Cardiac septum (tissue), 1 donor: Measurements from ENCODE around the gene KSR2. TPM values are rescaled to one million over a fixed set of nuclear protein-coding genes. Genes with fewer than 3 reads are reported as not detected.
"Not testable (repeated sequence)": the region's sequence is repeated elsewhere in the genome, so short reads cannot be mapped to it uniquely, and the experiment has no call there.

Experiments
- DNase-seq: peaks from one replicate; pipeline ENCODE4 v3.0.0-alpha.2; 2020; ENCODE audit warnings: low spot score
- intact Hi-C: fragments of 100-400 bp; cut with DNase I; formaldehyde crosslinking; loops from one replicate; pipeline ENCODE4 v1.14.0; 2022
- total RNA-seq: library from RNA; stranded (reverse); fragmentation: NEBNext Ultra II Directional; extraction: Animal tissue kit (Norgen Biotek cat#: 25700); gene quantifications from one replicate; pipeline ENCODE4 v1.2.1, GENCODE V29; 2021
- donor health status: DM: no; HTN: no; CAD: no.

KSR2 gene
- total RNA-seq, 1 donor from 2014 or later, result not detected

- intact Hi-C loops, result no loop called here
- no peak for DNase-seq
These were observed 288.5 kb downstream of the KSR2 start for GRCh38 chr12:117680312-117680711.

DNA sequence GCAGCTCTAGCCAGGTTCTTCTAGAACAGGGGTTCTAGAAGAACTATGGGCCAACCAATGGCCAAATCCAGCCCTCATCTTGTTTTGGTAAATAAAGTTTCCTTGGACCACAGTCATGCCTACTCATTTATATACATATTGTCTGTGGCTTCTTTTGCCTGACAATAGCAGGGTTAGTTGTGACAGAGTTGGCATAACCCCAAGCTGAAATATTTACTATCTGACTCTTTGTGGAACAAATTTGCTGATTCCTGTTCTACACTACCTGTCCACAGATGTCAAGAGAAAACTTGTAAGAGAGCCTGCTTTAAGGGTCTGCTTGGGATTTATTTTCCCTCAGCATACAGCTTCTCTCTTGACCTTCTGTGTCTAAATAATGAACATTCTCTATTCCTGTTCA, 289.0 kb downstream of the KSR2 start:
- intact Hi-C loops, result loop anchor here (10.0 kb wide), 1 partner anchor 445 kb away; no protein-coding TSS in a partner anchor
- DNase-seq, result no peak

GRCh38 chr12:117674763-117675162, 294.0 kb downstream of the KSR2 start:
- DNase-seq, result no peak
- intact Hi-C loops, result loop anchor here (10.0 kb wide), 1 partner anchor 440 kb away; no protein-coding TSS in a partner anchor

DNA sequence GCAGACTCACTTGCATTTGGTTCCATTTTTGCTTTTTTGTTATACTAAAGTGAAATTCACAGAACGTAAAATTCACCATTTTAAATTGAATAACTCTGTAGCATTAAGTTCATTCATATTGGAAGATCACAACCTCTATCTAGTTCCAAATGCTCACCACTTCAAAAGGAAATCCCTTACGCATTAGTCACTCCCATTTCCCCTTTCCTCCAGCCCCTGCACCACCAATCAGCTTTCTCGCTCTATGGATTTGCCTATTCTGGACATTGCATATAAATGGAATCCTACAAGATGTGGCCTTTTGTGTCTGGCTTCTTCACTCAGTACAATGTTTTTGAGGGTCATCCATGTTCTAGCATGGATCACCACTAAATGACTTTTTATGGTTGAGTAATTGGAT, 294.5 kb downstream of the KSR2 start:
- DNase-seq, result no peak
- intact Hi-C loops, result loop anchor here (10.0 kb wide), 1 partner anchor 440 kb away; no protein-coding TSS in a partner anchor

- DNase-seq, result no peak
- intact Hi-C loops, result loop anchor here (10.0 kb wide), 1 partner anchor 437 kb away; no protein-coding TSS in a partner anchor
These were observed 297.1 kb downstream of the KSR2 start for GRCh38 chr12:117671734-117672133.

- no peak for DNase-seq
- intact Hi-C loops, result no loop called here
These were observed 304.6 kb downstream of the KSR2 start for GRCh38 chr12:117664169-117664568.

GRCh38 chr12:117662620-117663395, 306.0 kb downstream of the KSR2 start:
- intact Hi-C loops, result no loop called here
- no peak for DNase-seq

GRCh38 chr12:117662220-117662619, 306.6 kb downstream of the KSR2 start:
- intact Hi-C loops, result no loop called here
- DNase-seq, result no peak

- DNase-seq, result no peak
- intact Hi-C loops, result no loop called here
These were observed 307.3 kb downstream of the KSR2 start for GRCh38 chr12:117661471-117661870.

- intact Hi-C loops, result no loop called here
- DNase-seq, result no peak
These were observed 307.9 kb downstream of the KSR2 start for GRCh38 chr12:117660896-117661295.

DNA sequence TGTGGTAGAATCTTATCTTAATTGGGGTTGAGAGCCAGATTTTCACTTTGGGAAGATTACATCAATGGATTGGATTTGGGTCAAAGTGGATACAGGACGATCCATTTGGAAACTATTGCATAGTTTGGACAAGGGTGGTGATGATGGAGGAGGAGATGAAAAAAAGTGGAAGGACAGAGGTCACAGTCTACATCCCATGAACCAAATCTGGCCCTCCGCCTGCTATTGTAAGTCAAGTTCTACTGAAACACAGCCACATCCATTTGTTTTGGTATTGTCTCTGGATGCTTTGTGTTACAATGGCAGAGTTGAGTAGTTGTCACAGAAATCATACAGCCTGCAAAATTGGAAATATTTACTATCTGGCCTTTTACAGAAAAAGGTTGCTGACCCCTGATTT, 310.6 kb downstream of the KSR2 start:
- intact Hi-C loops, result no loop called here
- no peak for DNase-seq

DNA sequence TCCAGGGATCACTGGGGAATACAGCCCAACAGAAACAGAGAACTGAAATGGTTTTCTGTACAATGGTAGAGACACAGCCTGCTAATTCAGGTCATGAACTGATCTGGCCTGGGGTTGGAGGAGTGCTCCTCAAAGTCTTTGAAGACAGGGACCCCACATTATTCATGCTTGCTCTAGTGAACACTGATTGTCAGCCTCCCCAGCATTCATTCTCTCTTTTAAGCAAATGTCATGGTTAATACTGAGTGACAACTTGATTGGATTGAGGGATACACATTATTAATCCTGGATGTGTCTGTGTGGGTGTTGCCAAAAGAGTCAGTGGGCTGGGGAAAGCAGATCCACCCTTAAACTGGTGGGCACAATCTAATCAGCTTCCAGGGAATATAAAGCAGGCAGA, 319.0 kb downstream of the KSR2 start:
- no peak for DNase-seq
- intact Hi-C loops, result no loop called here

GRCh38 chr12:117646520-117646919, 322.3 kb downstream of the KSR2 start:
- intact Hi-C loops, result no loop called here
- DNase-seq, result no peak

GRCh38 chr12:117645473-117645872, 323.3 kb downstream of the KSR2 start:
- intact Hi-C loops, result no loop called here
- DNase-seq, result no peak

- intact Hi-C loops, result no loop called here
- DNase-seq, result no peak
These were observed 324.8 kb downstream of the KSR2 start for GRCh38 chr12:117643971-117644370.

GRCh38 chr12:117641885-117642284, 326.9 kb downstream of the KSR2 start:
- DNase-seq, result no peak
- intact Hi-C loops, result no loop called here

DNA sequence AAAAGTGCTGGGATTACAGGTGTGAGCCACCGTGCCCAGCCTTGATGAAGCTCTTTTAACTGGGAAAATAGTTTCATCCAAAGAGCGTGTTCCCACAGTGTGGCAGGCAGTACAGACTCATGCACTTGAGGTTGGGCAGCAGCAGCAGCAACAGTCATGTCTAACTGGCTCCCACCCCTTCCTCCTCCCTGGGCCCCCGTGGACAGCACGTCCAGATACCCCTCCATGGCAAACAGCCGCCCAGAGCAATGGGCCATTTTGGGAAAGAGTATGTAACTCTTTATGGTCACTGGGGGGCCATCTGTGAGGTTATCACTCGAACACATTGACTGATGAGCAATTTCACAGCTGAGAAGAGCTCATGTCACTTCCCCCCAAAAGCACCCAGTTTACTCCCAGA, 328.3 kb downstream of the KSR2 start:
- no peak for DNase-seq
- intact Hi-C loops, result no loop called here

GRCh38 chr12:117629454-117629853, 339.3 kb downstream of the KSR2 start:
- intact Hi-C loops, result no loop called here
- DNase-seq, result no peak

DNA sequence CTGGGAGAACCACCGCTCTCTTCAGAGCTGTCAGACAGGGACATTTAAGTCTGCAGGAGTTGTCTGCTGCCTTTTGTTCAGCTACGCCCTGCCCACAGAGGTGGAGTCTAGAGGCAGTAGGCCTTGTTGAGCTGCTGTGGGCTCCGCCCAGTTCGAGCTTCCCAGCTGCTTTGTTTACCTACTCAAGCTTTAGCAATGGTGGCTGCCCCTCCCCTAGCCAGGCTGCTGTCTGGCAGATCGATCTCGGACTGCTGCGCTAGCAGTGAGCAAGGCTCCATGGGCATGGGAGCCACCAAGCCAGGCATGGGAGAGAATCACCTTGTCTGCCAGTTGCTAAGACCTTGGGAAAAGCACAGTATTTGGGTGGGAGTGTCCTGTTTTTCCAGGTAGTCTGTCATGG, 340.1 kb downstream of the KSR2 start:
- DNase-seq, intact Hi-C loops: not testable (repeated sequence)

GRCh38 chr12:117622741-117623140, 346.0 kb downstream of the KSR2 start:
- no peak for DNase-seq
- intact Hi-C loops, result no loop called here

GRCh38 chr12:117622087-117622486, 346.7 kb downstream of the KSR2 start:
- no peak for DNase-seq
- intact Hi-C loops, result no loop called here

GRCh38 chr12:117607778-117608177, 361.0 kb downstream of the KSR2 start:
- intact Hi-C loops, result no loop called here
- no peak for DNase-seq
